ENCODE data around the gene TMX4. TPM values are rescaled to one million over a fixed set of nuclear protein-coding genes. Genes with fewer than 3 reads are reported as not detected.

The TMX4 gene
- total RNA-seq, 1 experiment from 2014 or later: 11.7 TPM

DNA sequence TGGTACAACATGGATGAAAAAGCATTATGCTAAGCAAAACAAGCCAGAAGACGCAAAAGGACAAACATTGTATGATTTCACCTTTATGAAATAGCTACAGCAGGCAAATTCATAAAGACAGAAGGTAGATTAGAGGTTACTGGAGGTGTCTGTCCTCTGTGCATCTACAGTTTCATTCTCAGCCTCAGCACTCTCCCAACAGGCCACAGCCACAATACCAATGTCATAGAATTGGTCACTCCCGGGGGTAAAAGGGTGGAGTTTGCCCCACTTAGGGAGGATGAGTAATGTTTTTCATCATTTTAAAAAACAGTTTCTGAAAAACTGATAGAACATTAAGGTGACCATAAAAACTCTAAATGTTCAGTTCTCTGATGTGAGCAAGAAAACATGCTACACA is 17.2 kb upstream of the TMX4 start:
- no peak overlapping the region for H3K56ac ChIP-seq (ENCODE audit: insufficient read length, low read depth, low read length)
- no peak overlapping the region for H3K18ac ChIP-seq (ENCODE audit: insufficient read length, low read depth, low read length)
- no peak overlapping the region for H2AK5ac ChIP-seq (ENCODE audit: insufficient read length, low read length)
- TF ChIP-seq, protein P1, sequence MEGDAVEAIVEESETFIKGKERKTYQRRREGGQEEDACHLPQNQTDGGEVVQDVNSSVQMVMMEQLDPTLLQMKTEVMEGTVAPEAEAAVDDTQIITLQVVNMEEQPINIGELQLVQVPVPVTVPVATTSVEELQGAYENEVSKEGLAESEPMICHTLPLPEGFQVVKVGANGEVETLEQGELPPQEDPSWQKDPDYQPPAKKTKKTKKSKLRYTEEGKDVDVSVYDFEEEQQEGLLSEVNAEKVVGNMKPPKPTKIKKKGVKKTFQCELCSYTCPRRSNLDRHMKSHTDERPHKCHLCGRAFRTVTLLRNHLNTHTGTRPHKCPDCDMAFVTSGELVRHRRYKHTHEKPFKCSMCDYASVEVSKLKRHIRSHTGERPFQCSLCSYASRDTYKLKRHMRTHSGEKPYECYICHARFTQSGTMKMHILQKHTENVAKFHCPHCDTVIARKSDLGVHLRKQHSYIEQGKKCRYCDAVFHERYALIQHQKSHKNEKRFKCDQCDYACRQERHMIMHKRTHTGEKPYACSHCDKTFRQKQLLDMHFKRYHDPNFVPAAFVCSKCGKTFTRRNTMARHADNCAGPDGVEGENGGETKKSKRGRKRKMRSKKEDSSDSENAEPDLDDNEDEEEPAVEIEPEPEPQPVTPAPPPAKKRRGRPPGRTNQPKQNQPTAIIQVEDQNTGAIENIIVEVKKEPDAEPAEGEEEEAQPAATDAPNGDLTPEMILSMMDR (conservative IDR thresholded peaks at IDR 0.05): no peak
- Mint-ChIP-seq H3K4me3 (no peak overlapping the region), H3K9me3 (no peaks in the 10 kb centered on the region; a peak in 1 of 5 replicates), H3K4me1 (no peaks in the 10 kb centered on the region), H3K27me3 (ENCODE audit: low read depth) (peaks cover 1% of the 10 kb centered on the region), H3K36me3 (ENCODE audit: insufficient read depth in 1 of 3, low read depth in 3 of 3) (no peaks in the 10 kb centered on the region), H3K27ac (no peak overlapping the region)
- no peak overlapping the region for H3K27ac ChIP-seq (ENCODE audit: insufficient read length, low read depth, low read length)
- no peak overlapping the region for H3K4ac ChIP-seq (ENCODE audit: low read depth, low read length)
- no peaks in the 10 kb centered on the region for H4K20me1 ChIP-seq (ENCODE audit: control insufficient read depth, insufficient read depth, insufficient read length)
- no peak overlapping the region for H2BK120ac ChIP-seq (ENCODE audit: low read depth, low read length, poor library complexity, severe bottlenecking)
- no peak overlapping the region for H3T11ph ChIP-seq (ENCODE audit: low read length)
- H3K27me3 ChIP-seq (ENCODE audit: insufficient read depth, low read length): no peaks in the 10 kb centered on the region
- H4K5ac ChIP-seq (ENCODE audit: insufficient read length, low read depth, low read length): no peak overlapping the region
- no peaks in the 10 kb centered on the region for H3K23me2 ChIP-seq (ENCODE audit: insufficient read length, low read depth, low read length, poor library complexity, severe bottlenecking)
- no CpG with 5 or more reads among the region's 2 CpGs for WGBS (ENCODE audit: extremely low coverage, insufficient read length, low lambda C conversion rate)
- H3K4me1 ChIP-seq (ENCODE audit: insufficient read depth, low read length): no peaks in the 10 kb centered on the region
- no peak overlapping the region for H2BK20ac ChIP-seq (ENCODE audit: low read depth, low read length, poor library complexity, severe bottlenecking)
- no peaks in the 10 kb centered on the region for H3K79me2 ChIP-seq (ENCODE audit: insufficient read depth, low read length)
- H4K91ac ChIP-seq (ENCODE audit: insufficient read length, low read depth, low read length): no peak overlapping the region
- no peak overlapping the region for H2BK12ac ChIP-seq (ENCODE audit: insufficient read length, low read depth, low read length)
- H3K14ac ChIP-seq (ENCODE audit: insufficient read depth, low read length): no peak overlapping the region
- no peak overlapping the region for H3K23ac ChIP-seq (ENCODE audit: insufficient read length, low read depth, low read length)
- H4K8ac ChIP-seq (replicated peaks; ENCODE audit: insufficient read length, low read depth, low read length): no peak overlapping the region
- H2BK5ac ChIP-seq (ENCODE audit: insufficient read length, low read length): no peak overlapping the region
- no peak overlapping the region for H3K4me2 ChIP-seq (ENCODE audit: insufficient read depth, insufficient read length, low read length)
- no peak overlapping the region for H2BK15ac ChIP-seq (ENCODE audit: low read depth, low read length)
- DNase-seq: no peak
- H2AFZ ChIP-seq (ENCODE audit: low read length): no peak overlapping the region
- no peaks in the 10 kb centered on the region for H3K9me3 ChIP-seq (ENCODE audit: control insufficient read depth, low read depth, low read length)
- H3K9ac ChIP-seq (ENCODE audit: extremely low read depth, insufficient read length, low read length): no peak overlapping the region
- H3K79me1 ChIP-seq (ENCODE audit: insufficient read depth, low read depth, low read length, poor library complexity, severe bottlenecking): no peaks in the 10 kb centered on the region
